ENCODE measurements around the gene DRC7. TPM values are rescaled to one million over a fixed set of nuclear protein-coding genes. Genes with fewer than 3 reads are reported as not detected.

DRC7 gene
- total RNA-seq, 1 experiment from 2014 or later: not detected

GRCh38 chr16:57687363-57687929 is 7.2 kb upstream of the DRC7 start (continued):
- TF ChIP-seq, protein P1, sequence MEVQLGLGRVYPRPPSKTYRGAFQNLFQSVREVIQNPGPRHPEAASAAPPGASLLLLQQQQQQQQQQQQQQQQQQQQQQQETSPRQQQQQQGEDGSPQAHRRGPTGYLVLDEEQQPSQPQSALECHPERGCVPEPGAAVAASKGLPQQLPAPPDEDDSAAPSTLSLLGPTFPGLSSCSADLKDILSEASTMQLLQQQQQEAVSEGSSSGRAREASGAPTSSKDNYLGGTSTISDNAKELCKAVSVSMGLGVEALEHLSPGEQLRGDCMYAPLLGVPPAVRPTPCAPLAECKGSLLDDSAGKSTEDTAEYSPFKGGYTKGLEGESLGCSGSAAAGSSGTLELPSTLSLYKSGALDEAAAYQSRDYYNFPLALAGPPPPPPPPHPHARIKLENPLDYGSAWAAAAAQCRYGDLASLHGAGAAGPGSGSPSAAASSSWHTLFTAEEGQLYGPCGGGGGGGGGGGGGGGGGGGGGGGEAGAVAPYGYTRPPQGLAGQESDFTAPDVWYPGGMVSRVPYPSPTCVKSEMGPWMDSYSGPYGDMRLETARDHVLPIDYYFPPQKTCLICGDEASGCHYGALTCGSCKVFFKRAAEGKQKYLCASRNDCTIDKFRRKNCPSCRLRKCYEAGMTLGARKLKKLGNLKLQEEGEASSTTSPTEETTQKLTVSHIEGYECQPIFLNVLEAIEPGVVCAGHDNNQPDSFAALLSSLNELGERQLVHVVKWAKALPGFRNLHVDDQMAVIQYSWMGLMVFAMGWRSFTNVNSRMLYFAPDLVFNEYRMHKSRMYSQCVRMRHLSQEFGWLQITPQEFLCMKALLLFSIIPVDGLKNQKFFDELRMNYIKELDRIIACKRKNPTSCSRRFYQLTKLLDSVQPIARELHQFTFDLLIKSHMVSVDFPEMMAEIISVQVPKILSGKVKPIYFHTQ (CRISPR knock-in tag; IDR thresholded peaks at IDR 0.05): no peak
- TF ChIP-seq ZNF317 (CRISPR knock-in tag; IDR thresholded peaks at IDR 0.05; ENCODE audit: borderline replicate concordance, low read depth): no peak

DNA sequence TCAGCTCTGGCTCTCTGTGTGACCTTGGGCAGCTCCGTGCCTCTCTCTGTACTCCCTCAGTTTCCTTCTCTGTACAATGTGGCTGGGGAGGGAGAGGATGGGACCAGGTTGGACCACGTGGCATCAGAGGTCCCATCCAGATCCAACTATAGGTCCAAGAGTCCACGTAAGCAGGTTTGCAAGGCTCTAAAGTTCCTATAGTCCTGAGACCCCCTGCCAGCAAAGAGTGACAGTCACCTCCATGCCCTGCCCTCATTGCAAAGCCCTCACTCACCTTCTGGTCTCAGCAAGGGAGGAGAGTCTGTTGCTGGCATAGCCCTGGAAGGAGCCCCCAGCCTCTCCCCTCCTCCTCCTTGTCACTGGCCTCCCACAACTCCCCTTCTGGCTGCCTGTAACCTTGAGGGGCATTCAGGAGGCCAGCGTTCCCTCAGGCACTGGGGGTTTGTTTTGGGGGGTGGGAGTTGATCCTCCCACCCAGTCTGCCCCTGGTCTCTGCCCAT is 6.1 kb upstream of the DRC7 start:
- ChIA-PET CTCF (interaction anchor here (2.5 kb wide), 1 partner anchor 21 kb away, joined by 8 read pairs; no protein-coding TSS in a partner anchor), POLR2A (no interaction called here)
- no peaks in the 10 kb centered on the region for H3K36me3 Mint-ChIP-seq
- no peak overlapping the region for H3K27ac Mint-ChIP-seq
- TF ChIP-seq GRHL2 (CRISPR knock-in tag; IDR thresholded peaks at IDR 0.05; ENCODE audit: insufficient replicate concordance, severe bottlenecking) (no peak), KAT7 (CRISPR knock-in tag; IDR thresholded peaks at IDR 0.05; ENCODE audit: borderline replicate concordance) (no peak), JAZF1 (CRISPR knock-in tag; IDR thresholded peaks at IDR 0.05) (no peak), ZNF232 (CRISPR knock-in tag; IDR thresholded peaks at IDR 0.05) (no peak), ZNF512 (CRISPR knock-in tag; IDR thresholded peaks at IDR 0.05; ENCODE audit: borderline replicate concordance) (no peak), ESRRA (CRISPR knock-in tag; IDR thresholded peaks at IDR 0.05; ENCODE audit: borderline replicate concordance) (no peak), FOXK1 (CRISPR knock-in tag; IDR thresholded peaks at IDR 0.05) (no peak), SMAD4 (CRISPR knock-in tag; IDR thresholded peaks at IDR 0.05) (no peak), E2F5 (CRISPR knock-in tag; IDR thresholded peaks at IDR 0.05) (no peak), NR2C2 (CRISPR knock-in tag; IDR thresholded peaks at IDR 0.05) (no peak), IRF2 (CRISPR knock-in tag; IDR thresholded peaks at IDR 0.05; ENCODE audit: borderline replicate concordance, low read depth) (no peak)
- TF ChIP-seq, protein P1 (CRISPR knock-in tag; IDR thresholded peaks at IDR 0.05): no peak
- TF ChIP-seq, protein P2, sequence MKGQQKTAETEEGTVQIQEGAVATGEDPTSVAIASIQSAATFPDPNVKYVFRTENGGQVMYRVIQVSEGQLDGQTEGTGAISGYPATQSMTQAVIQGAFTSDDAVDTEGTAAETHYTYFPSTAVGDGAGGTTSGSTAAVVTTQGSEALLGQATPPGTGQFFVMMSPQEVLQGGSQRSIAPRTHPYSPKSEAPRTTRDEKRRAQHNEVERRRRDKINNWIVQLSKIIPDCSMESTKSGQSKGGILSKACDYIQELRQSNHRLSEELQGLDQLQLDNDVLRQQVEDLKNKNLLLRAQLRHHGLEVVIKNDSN (CRISPR knock-in tag; IDR thresholded peaks at IDR 0.05): no peak
- TF ChIP-seq, protein P3, sequence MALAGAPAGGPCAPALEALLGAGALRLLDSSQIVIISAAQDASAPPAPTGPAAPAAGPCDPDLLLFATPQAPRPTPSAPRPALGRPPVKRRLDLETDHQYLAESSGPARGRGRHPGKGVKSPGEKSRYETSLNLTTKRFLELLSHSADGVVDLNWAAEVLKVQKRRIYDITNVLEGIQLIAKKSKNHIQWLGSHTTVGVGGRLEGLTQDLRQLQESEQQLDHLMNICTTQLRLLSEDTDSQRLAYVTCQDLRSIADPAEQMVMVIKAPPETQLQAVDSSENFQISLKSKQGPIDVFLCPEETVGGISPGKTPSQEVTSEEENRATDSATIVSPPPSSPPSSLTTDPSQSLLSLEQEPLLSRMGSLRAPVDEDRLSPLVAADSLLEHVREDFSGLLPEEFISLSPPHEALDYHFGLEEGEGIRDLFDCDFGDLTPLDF (CRISPR knock-in tag; IDR thresholded peaks at IDR 0.05): no peak
- TF ChIP-seq, protein P4, sequence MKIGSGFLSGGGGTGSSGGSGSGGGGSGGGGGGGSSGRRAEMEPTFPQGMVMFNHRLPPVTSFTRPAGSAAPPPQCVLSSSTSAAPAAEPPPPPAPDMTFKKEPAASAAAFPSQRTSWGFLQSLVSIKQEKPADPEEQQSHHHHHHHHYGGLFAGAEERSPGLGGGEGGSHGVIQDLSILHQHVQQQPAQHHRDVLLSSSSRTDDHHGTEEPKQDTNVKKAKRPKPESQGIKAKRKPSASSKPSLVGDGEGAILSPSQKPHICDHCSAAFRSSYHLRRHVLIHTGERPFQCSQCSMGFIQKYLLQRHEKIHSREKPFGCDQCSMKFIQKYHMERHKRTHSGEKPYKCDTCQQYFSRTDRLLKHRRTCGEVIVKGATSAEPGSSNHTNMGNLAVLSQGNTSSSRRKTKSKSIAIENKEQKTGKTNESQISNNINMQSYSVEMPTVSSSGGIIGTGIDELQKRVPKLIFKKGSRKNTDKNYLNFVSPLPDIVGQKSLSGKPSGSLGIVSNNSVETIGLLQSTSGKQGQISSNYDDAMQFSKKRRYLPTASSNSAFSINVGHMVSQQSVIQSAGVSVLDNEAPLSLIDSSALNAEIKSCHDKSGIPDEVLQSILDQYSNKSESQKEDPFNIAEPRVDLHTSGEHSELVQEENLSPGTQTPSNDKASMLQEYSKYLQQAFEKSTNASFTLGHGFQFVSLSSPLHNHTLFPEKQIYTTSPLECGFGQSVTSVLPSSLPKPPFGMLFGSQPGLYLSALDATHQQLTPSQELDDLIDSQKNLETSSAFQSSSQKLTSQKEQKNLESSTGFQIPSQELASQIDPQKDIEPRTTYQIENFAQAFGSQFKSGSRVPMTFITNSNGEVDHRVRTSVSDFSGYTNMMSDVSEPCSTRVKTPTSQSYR (CRISPR knock-in tag; IDR thresholded peaks at IDR 0.05): no peak
- H3K4me3 Mint-ChIP-seq: no peak overlapping the region
- H3K27me3 Mint-ChIP-seq (ENCODE audit: low read depth): no peaks in the 10 kb centered on the region; the same call in 1 of the 2 replicates
- H3K9me3 Mint-ChIP-seq: no peaks in the 10 kb centered on the region
- no peak for ATAC-seq
- peaks cover 12% of the 10 kb centered on the region for H3K4me1 Mint-ChIP-seq
- no peak for DNase-seq (ENCODE audit: low spot score)

Measured in WTC11 (cell line).